Lung (tissue), 12 donors: ENCODE measurements around the gene ETV6. TPM values are rescaled to one million over a fixed set of nuclear protein-coding genes. Genes with fewer than 3 reads are reported as not detected.

ENCODE experiments used
- ATAC-seq: fragments of 200-7000 bp; cut with Tn5 transposase; one replicate; pipeline ENCODE4 v1.9.1; 2020; ENCODE audit warnings: moderate number of reproducible peaks; ENCODE audit not compliant: insufficient read depth, low FRiP score
- DNase-seq, 3 donors: peaks; one replicate each; pipeline ENCODE4 v3.0.0-alpha.2; 2013 to 2017
- H3K27ac ChIP-seq, 2 donors: one replicate each; pipeline ENCODE4 v1.5.1; 2013; ENCODE audit warnings: mild to moderate bottlenecking in 2 of 2, moderate library complexity in 2 of 2, control low read depth in 1 of 2, inconsistent platforms in 1 of 2, low read depth in 1 of 2, low read length in 1 of 2
- H3K27me3 ChIP-seq, 3 donors: one replicate each; pipeline ENCODE4 v1.5.1; 2013; ENCODE audit warnings: low read length in 2 of 3; ENCODE audit not compliant: control insufficient read depth in 3 of 3, insufficient read depth in 3 of 3
- H3K36me3 ChIP-seq, 4 donors: one replicate each; pipeline ENCODE4 v1.5.1; 2013; ENCODE audit warnings: low read length in 4 of 4, mild to moderate bottlenecking in 1 of 4, moderate library complexity in 1 of 4; ENCODE audit not compliant: control insufficient read depth in 4 of 4, insufficient read depth in 4 of 4
- H3K4me1 ChIP-seq, 5 donors: one replicate each; pipeline ENCODE4 v1.5.1; 2013; ENCODE audit warnings: low read length in 5 of 5, mild to moderate bottlenecking in 2 of 5, moderate library complexity in 1 of 5; ENCODE audit not compliant: control insufficient read depth in 5 of 5, insufficient read depth in 5 of 5
- H3K4me3 ChIP-seq: one replicate; pipeline ENCODE4 v1.5.1; 2013; ENCODE audit warnings: mild to moderate bottlenecking, control low read depth, moderate library complexity
- H3K9ac ChIP-seq, 2 donors: one replicate each; pipeline ENCODE4 v1.5.1; 2013; ENCODE audit warnings: low read length in 2 of 2, control low read depth in 1 of 2; ENCODE audit not compliant: insufficient read depth in 1 of 2
- H3K9me3 ChIP-seq, 4 donors: one replicate each; pipeline ENCODE4 v1.5.1; 2013; ENCODE audit warnings: low read length in 3 of 4, mild to moderate bottlenecking in 1 of 4, moderate library complexity in 1 of 4; ENCODE audit not compliant: control insufficient read depth in 4 of 4, insufficient read depth in 3 of 4
- CTCF ChIP-seq: IDR thresholded peaks from 2 replicates; pipeline ENCODE4 v1.5.1; 2012; ENCODE audit warnings: mild to moderate bottlenecking; ENCODE audit errors: control extremely low read depth, extremely low read depth
- WGBS, 2 donors: extraction: QIAGEN DNeasy Blood & Tissue Kit; methylation state at CpG; one replicate each; pipeline ENCODE4 v1.1.7; 2013; 5-methylcytosine and 5-hydroxymethylcytosine counted together
- polyA plus RNA-seq, 2 donors: library from polyadenylated mRNA; stranded (reverse); fragments of 200-250 nt; gene quantifications; one replicate each; pipeline ENCODE4 v1.2.1, GENCODE V29; 2013
- total RNA-seq, 2 donors: library from RNA; depleted of rRNA in 1 of 2; stranded (reverse); fragments of >200 nt in 1 of 2; gene quantifications; one replicate each; pipeline ENCODE4 v1.2.1, GENCODE V29; 2014 to 2021
- donor health status: control.
- donor health status: control.
- donor health status: Bipolar disorder and iron deficiency.
- donor health status: healthy.
- donor health status: DM: yes; HTN: yes; CAD: no.

Gene ETV6
- total and polyA plus RNA-seq, 4 donors = 8.6 to 45.7 (median 13.6) TPM

- Histone ChIP-seq H3K27me3 (no peaks in the 10 kb centered on the region), H3K27ac (peak overlapping the region in 1 of 2 donors; percentile 79), H3K9me3 (no peaks in the 10 kb centered on the region), H3K9ac (no peak overlapping the region), H3K4me1 (peaks cover 0 to 8% (median 0%) of the 10 kb centered on the region in 5 donors), H3K4me3 (no peak overlapping the region), H3K36me3 (peaks cover 9 to 26% (median 18%) of the 10 kb centered on the region in 4 donors)
- ATAC-seq (peak; percentile 59), DNase-seq (no peak)
- WGBS, 2 donors = 56 to 83% methylated on average over 8 of the region's 8 CpGs
- TF ChIP-seq CTCF = no peak
These were observed 236.0 kb downstream of the ETV6 start for GRCh38 chr12:11885261-11886038.

- no peak for DNase-seq
- Histone ChIP-seq H3K27me3 (no peaks in the 10 kb centered on the region), H3K36me3 (peaks cover 13 to 26% (median 18%) of the 10 kb centered on the region in 4 donors), H3K9ac (no peak overlapping the region), H3K27ac (no peak overlapping the region), H3K4me3 (no peak overlapping the region), H3K9me3 (no peaks in the 10 kb centered on the region), H3K4me1 (peaks cover 0 to 6% (median 0%) of the 10 kb centered on the region in 5 donors)
- no peak for ATAC-seq
- no peak for TF ChIP-seq CTCF
- 96 to 98% methylated on average over 3 of the region's 3 CpGs for WGBS, 2 donors
These were observed 236.9 kb downstream of the ETV6 start for GRCh38 chr12:11886339-11886738.

GRCh38 chr12:11888029-11888428, 238.6 kb downstream of the ETV6 start:
- no peak for DNase-seq
- peaks cover 0 to 10% (median 0%) of the 10 kb centered on the region in 5 donors for H3K4me1 ChIP-seq
- no peaks in the 10 kb centered on the region for H3K9me3 ChIP-seq
- no peak for TF ChIP-seq CTCF
- ATAC-seq = no peak
- H3K4me3 ChIP-seq = no peak overlapping the region
- WGBS, 2 donors = 92 to 95% methylated on average over 3 of the region's 3 CpGs
- no peak overlapping the region for H3K27ac ChIP-seq
- H3K36me3 ChIP-seq = peaks cover 14 to 26% (median 22%) of the 10 kb centered on the region in 4 donors
- H3K27me3 ChIP-seq = no peaks in the 10 kb centered on the region
- no peak overlapping the region for H3K9ac ChIP-seq
